Hematopoietic multipotent progenitor cell treated with erythropoietin and hydrocortisone succinate and interleukin-3 and kit ligand, for 4 days (in vitro differentiated cells): ENCODE data around the gene MTTP.

Experiments used
- DNase-seq: peaks from one replicate; pipeline ENCODE4 v3.0.0-alpha.2; 2015

Gene MTTP

DNA sequence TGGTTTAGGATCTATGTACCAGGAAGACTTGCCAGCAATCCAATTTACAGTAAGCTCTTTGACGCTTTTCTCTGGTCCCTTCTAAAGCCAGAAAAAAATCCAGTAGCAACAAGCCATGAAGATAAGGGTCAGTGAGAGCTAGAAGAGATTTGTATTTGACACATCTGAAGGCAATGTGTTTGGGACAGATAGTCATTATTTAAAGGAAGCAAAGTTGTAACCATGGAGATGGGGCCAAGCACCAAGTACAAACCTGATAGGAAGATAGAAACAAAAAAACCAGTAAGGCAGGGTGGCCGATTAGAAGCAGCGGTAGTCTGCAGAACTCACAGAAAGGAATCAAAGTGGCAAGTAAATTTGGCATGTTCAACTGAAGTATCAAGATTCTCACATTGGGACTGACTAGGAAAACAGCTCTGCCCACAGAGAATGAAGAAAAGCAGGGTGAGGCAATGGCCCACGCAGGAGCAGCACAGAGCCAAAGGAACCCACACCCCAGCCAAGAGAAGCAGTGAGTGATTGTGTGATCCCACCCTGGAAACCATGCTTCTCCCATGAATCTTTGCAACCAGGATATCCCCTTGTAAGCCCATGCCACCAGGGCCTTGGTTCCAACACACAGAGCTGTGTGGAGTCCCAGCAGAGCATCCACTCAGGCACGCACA lies 95.9 kb downstream of the MTTP start:
- DNase-seq, result peak; percentile 75
